ENCODE measurements around the gene TMEM50A.
"Not testable (repeated sequence)": the region's sequence is repeated elsewhere in the genome, so short reads cannot be mapped to it uniquely, and the experiment has no call there.

- not testable (repeated sequence) for TF ChIP-seq EZH2phosphoT487, CTCF (IDR thresholded peaks at IDR 0.05)
These were observed 31.6 kb downstream of the TMEM50A start for GRCh38 chr1:25369691-25370271.
